ENCODE data around the gene SYK.

Gene SYK

GRCh38 chr9:90946982-90947381 is 145.4 kb downstream of the SYK start:
- no peak for DNase-seq (ENCODE audit: low read depth)
